NB4 (cell line): Measurements from ENCODE around the gene STPG1.

Source experiments
- CTCF ChIP-seq: IDR thresholded peaks from one replicate; pipeline ENCODE4 v1.5.1; 2012; ENCODE audit warnings: low read depth, low read length
- MAX ChIP-seq: IDR thresholded peaks from 2 replicates; pipeline ENCODE4 v1.6.1; 2011; ENCODE audit warnings: low read depth, low read length
- POLR2A ChIP-seq: IDR thresholded peaks from 2 replicates; pipeline ENCODE4 v1.6.1; 2011; ENCODE audit warnings: mild to moderate bottlenecking; ENCODE audit not compliant: insufficient read length; ENCODE audit errors: extremely low read depth

GRCh38 chr1:24325587-24326449, 87.8 kb downstream of the STPG1 start:
- no peak for TF ChIP-seq MAX
- no peak for TF ChIP-seq CTCF
- TF ChIP-seq POLR2A = no peak
